ENCODE data around the gene UAP1L1. TPM values are rescaled to one million over a fixed set of nuclear protein-coding genes. Genes with fewer than 3 reads are reported as not detected.

UAP1L1 gene
- total RNA-seq, 2 donors from 2014 or later, result 2.6 to 4.5 TPM

- WGBS, 2 experiments (ENCODE audit: insufficient coverage in 1 of 2, insufficient read length in 1 of 2), result 0% methylated on average over 18 to 86 of the region's 86 CpGs
These were observed 52.3 kb downstream of the UAP1L1 start for GRCh38 chr9:137129456-137130175.

DNA sequence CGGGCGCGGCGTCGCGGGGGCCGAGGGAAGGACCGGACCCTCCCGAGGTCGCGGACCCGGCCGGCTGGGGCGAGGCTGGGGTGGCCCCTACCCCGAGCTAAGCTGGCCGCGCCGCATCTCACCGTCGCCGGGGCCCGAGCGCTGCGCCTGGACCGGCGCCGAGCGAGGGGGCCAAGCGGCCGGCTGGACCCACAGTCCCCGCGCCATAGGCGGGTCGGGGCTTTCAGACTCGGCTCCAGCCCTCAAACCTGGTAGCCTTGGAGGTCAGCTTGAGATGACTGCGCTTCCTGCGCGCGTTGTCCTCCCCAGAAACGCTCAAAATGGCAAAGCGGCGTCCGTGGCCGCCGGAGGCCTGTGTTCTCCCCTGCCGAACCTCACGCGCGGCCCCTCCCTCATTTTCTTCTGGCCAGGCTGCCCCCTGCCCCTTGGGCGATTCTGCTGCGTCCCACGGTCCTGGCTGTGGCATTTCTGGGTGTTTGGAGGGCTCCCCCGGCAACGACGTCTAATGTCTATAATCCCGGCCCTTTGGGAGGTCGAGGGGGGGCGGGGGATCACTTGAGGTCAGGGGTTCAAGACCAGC is 52.9 kb downstream of the UAP1L1 start:
- Histone ChIP-seq H3K4me3 (ENCODE audit: low read length) (peak overlapping the region; percentile 84), H3K4me1 (ENCODE audit: control insufficient read depth, insufficient read depth, low read length) (peaks cover 10% of the 10 kb centered on the region), H3K27me3 (ENCODE audit: control insufficient read depth, insufficient read depth, low read length, poor library complexity, severe bottlenecking) (peaks cover 25% of the 10 kb centered on the region), H3K9ac (ENCODE audit: extremely low read depth, low read length, poor library complexity, severe bottlenecking) (peak overlapping the region; percentile 11), H3K9me3 (ENCODE audit: control insufficient read depth, low read length) (no peaks in the 10 kb centered on the region), H3K36me3 (ENCODE audit: control insufficient read depth, insufficient read depth, low read length) (no peaks in the 10 kb centered on the region), H3K27ac (ENCODE audit: low read depth, low read length) (no peak overlapping the region)
- TF ChIP-seq, protein P1, sequence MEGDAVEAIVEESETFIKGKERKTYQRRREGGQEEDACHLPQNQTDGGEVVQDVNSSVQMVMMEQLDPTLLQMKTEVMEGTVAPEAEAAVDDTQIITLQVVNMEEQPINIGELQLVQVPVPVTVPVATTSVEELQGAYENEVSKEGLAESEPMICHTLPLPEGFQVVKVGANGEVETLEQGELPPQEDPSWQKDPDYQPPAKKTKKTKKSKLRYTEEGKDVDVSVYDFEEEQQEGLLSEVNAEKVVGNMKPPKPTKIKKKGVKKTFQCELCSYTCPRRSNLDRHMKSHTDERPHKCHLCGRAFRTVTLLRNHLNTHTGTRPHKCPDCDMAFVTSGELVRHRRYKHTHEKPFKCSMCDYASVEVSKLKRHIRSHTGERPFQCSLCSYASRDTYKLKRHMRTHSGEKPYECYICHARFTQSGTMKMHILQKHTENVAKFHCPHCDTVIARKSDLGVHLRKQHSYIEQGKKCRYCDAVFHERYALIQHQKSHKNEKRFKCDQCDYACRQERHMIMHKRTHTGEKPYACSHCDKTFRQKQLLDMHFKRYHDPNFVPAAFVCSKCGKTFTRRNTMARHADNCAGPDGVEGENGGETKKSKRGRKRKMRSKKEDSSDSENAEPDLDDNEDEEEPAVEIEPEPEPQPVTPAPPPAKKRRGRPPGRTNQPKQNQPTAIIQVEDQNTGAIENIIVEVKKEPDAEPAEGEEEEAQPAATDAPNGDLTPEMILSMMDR (conservative IDR thresholded peaks at IDR 0.05), result no peak
- peaks cover 31% of the 10 kb centered on the region for H3K27me3 Mint-ChIP-seq (ENCODE audit: insufficient read depth)
- WGBS, 2 experiments (ENCODE audit: insufficient coverage in 1 of 2, insufficient read length in 1 of 2), result 4 to 7% methylated on average over 34 to 58 of the region's 58 CpGs
- H3K4me3 Mint-ChIP-seq, result peak overlapping the region; percentile 67
- no peaks in the 10 kb centered on the region for H3K9me3 Mint-ChIP-seq
- H3K4me1 Mint-ChIP-seq, result peaks cover 17% of the 10 kb centered on the region
- no peak overlapping the region for H3K27ac Mint-ChIP-seq
- DNase-seq, result no peak
- H3K36me3 Mint-ChIP-seq (ENCODE audit: low read depth), result peaks cover 2% of the 10 kb centered on the region

More at GRCh38 chr9:137129456-137130175, 52.3 kb downstream of the UAP1L1 start:
- Mint-ChIP-seq H3K9me3 (no peaks in the 10 kb centered on the region), H3K4me3 (peak overlapping the region; percentile 67), H3K27me3 (ENCODE audit: insufficient read depth) (peaks cover 25% of the 10 kb centered on the region), H3K36me3 (ENCODE audit: low read depth) (peaks cover 2% of the 10 kb centered on the region), H3K27ac (no peak overlapping the region), H3K4me1 (peaks cover 17% of the 10 kb centered on the region)
- no peaks in the 10 kb centered on the region for H3K36me3 ChIP-seq (ENCODE audit: control insufficient read depth, insufficient read depth, low read length)
- peaks cover 19% of the 10 kb centered on the region for H3K27me3 ChIP-seq (ENCODE audit: control insufficient read depth, insufficient read depth, low read length, poor library complexity, severe bottlenecking)
- DNase-seq, result peak; percentile 95
- H3K4me1 ChIP-seq (ENCODE audit: control insufficient read depth, insufficient read depth, low read length), result peaks cover 10% of the 10 kb centered on the region
- H3K9me3 ChIP-seq (ENCODE audit: control insufficient read depth, low read length), result no peaks in the 10 kb centered on the region
- H3K9ac ChIP-seq (ENCODE audit: extremely low read depth, low read length, poor library complexity, severe bottlenecking), result peak overlapping the region; percentile 63
- peak overlapping the region; percentile 24 for H3K27ac ChIP-seq (ENCODE audit: low read depth, low read length)
- TF ChIP-seq, protein P1 (conservative IDR thresholded peaks at IDR 0.05), result no peak
- peak overlapping the region; percentile 84 for H3K4me3 ChIP-seq (ENCODE audit: low read length)

Other genes starting within 250 kb of the UAP1L1 start
- gene AJM1, start 235.0 kb upstream of the UAP1L1 start, total RNA-seq, result 1 to 10 TPM; 1.4 to 3.5 TPM
- 100 to 1,000 TPM; 107 to 122 TPM for gene PHPT1, start 228.1 kb upstream of the UAP1L1 start, total RNA-seq
- gene MAMDC4, start 225.2 kb upstream of the UAP1L1 start, total RNA-seq, result 10 to 100 TPM in 1 of 2 donors, 1 to 10 TPM in 1; 6.8 to 15.4 TPM
- 100 to 1,000 TPM; 326 to 339 TPM for gene EDF1, start 211.2 kb upstream of the UAP1L1 start, total RNA-seq
- gene TRAF2, start 191.0 kb upstream of the UAP1L1 start, total RNA-seq, result 10 to 100 TPM; 45.9 to 55.1 TPM
- 10 to 100 TPM; 64.2 to 76.5 TPM for gene FBXW5, start 132.8 kb upstream of the UAP1L1 start, total RNA-seq
- gene C8G, start 132.3 kb upstream of the UAP1L1 start, total RNA-seq, result 1 to 10 TPM; 1.2 to 1.6 TPM
- gene LCN12, start 125.2 kb upstream of the UAP1L1 start, total RNA-seq, result 1 to 10 TPM; 2.1 to 4.4 TPM
- gene PTGDS, start 100.0 kb upstream of the UAP1L1 start, total RNA-seq, result 10 to 100 TPM; 13.8 to 22.1 TPM
- 1 to 10 TPM; 1.4 to 2.2 TPM for gene LCNL1, start 94.5 kb upstream of the UAP1L1 start, total RNA-seq
- 10 to 100 TPM; 58.3 to 66.7 TPM for gene PAXX, start 85.1 kb upstream of the UAP1L1 start, total RNA-seq
- under 1 TPM in 1 of 2 donors, not detected in 1; 0.46 TPM for gene CLIC3, start 80.9 kb upstream of the UAP1L1 start, total RNA-seq
- 10 to 100 TPM; 21.5 to 30.0 TPM for gene ABCA2, start 49.3 kb upstream of the UAP1L1 start, total RNA-seq
- not detected for gene FUT7, start 45.4 kb upstream of the UAP1L1 start, total RNA-seq
- 10 to 100 TPM; 60.8 to 73.3 TPM for gene NPDC1, start 31.3 kb upstream of the UAP1L1 start, total RNA-seq
- 1 to 10 TPM; 1.2 to 2.4 TPM for gene ENTPD2, start 23.5 kb upstream of the UAP1L1 start, total RNA-seq
- 10 to 100 TPM; 20.8 to 24.9 TPM for gene SAPCD2, start 7.0 kb upstream of the UAP1L1 start, total RNA-seq
- 10 to 100 TPM; 62.1 to 63.5 TPM for gene MAN1B1, start 9.5 kb downstream of the UAP1L1 start, total RNA-seq
- 10 to 100 TPM; 20.1 to 30.6 TPM for gene DPP7, start 37.2 kb downstream of the UAP1L1 start, total RNA-seq
- gene GRIN1, start 61.6 kb downstream of the UAP1L1 start, total RNA-seq, result under 1 TPM; 0.35 to 0.73 TPM
- gene LRRC26, start 92.5 kb downstream of the UAP1L1 start, total RNA-seq, result under 1 TPM in 1 of 2 donors, not detected in 1; 0.53 TPM
- gene TMEM210, start 94.5 kb downstream of the UAP1L1 start, total RNA-seq, result under 1 TPM in 1 of 2 donors, not detected in 1; 0.62 TPM
- gene ANAPC2, start 111.0 kb downstream of the UAP1L1 start, total RNA-seq, result 10 to 100 TPM; 66.5 to 69.2 TPM
- 10 to 100 TPM; 66.5 to 67.7 TPM for gene SSNA1, start 111.2 kb downstream of the UAP1L1 start, total RNA-seq
- 10 to 100 TPM; 19.0 to 23.9 TPM for gene TPRN, start 123.2 kb downstream of the UAP1L1 start, total RNA-seq
- gene TMEM203, start 128.1 kb downstream of the UAP1L1 start, total RNA-seq, result 10 to 100 TPM; 34.0 to 39.5 TPM
- 10 to 100 TPM; 39.2 to 41.4 TPM for gene NDOR1, start 128.2 kb downstream of the UAP1L1 start, total RNA-seq
- 10 to 100 TPM; 10.5 to 15.6 TPM for gene RNF208, start 144.7 kb downstream of the UAP1L1 start, total RNA-seq
- gene CYSRT1, start 147.7 kb downstream of the UAP1L1 start, total RNA-seq, result 1 to 10 TPM; 1.4 to 1.8 TPM
- gene RNF224, start 150.0 kb downstream of the UAP1L1 start, total RNA-seq, result under 1 TPM; 0.24 to 0.38 TPM
- under 1 TPM in 1 of 2 donors, not detected in 1; 0.15 TPM for gene SLC34A3, start 153.4 kb downstream of the UAP1L1 start, total RNA-seq
- gene TUBB4B, start 163.8 kb downstream of the UAP1L1 start, total RNA-seq, result 100 to 1,000 TPM; 328 to 415 TPM
- gene STPG3, start 173.8 kb downstream of the UAP1L1 start, total RNA-seq, result not detected
- gene NELFB, start 177.8 kb downstream of the UAP1L1 start, total RNA-seq, result 10 to 100 TPM; 73.3 to 86.6 TPM
- 10 to 100 TPM; 14.2 to 18.9 TPM for gene TOR4A, start 200.2 kb downstream of the UAP1L1 start, total RNA-seq
- gene NRARP, start 224.8 kb downstream of the UAP1L1 start, total RNA-seq, result 10 to 100 TPM; 12.1 to 12.9 TPM